Tongue (tissue), 2 donors: ENCODE results near the gene CHST8. TPM values are rescaled to one million over a fixed set of nuclear protein-coding genes. Genes with fewer than 3 reads are reported as not detected.
"Not testable (repeated sequence)": the region's sequence is repeated elsewhere in the genome, so short reads cannot be mapped to it uniquely, and the experiment has no call there.

Experiments
- DNase-seq: peaks from one replicate; pipeline ENCODE4 v3.0.0-alpha.2; 2015
- total RNA-seq: library from RNA; depleted of rRNA; stranded (reverse); fragments of >200 nt; gene quantifications from one replicate; pipeline ENCODE4 v1.2.3, GENCODE V29; 2014

The CHST8 gene
- total RNA-seq, 1 donor from 2014 or later = 0.41 TPM

DNA sequence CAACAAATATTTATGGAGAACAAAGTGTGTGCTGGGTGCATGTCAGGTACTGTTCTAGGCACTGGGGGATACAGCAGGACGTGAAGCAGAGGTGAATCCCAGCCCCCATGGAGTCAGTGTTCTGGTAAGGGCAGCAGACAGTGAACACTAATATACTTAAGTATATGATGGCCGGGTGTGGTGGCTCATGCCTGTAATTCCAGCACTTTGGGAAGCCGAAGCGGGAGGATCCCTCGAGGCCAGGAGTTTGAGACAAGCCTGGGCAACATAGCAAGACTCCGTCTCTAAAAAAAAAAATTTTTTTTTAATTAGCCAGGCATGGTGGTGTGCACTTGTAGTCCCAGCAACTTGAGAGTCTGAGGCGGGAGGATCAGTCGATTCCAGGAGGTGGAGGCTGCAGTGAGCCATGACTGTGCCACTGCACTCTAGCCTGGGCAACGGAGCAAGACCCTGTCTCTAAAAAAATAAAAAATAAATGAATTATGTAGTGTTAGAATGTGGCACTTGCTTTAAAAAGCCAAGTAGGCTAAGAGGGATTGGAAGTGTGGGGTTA is 22.6 kb downstream of the CHST8 start:
- DNase-seq = no peak

DNA sequence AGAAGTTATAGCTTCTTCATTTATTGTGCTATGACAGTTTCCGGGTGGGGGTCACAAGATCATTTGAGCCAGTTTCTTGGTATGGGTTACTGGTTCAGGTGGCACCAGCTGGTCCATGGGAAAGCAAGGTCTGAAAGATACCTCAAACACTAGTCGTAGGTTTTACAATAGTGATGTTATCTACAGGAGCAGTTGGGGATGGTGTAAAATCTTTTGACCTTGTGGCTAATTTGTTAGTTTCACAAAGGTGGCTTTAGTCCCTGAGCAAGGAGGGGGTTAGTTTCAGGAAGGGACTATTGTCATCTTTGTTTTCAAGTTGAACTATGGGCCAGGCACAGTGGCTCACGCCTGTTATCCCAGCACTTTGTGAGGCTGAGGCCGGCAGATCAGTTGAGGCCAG is 24.6 kb downstream of the CHST8 start:
- DNase-seq = no peak

DNA sequence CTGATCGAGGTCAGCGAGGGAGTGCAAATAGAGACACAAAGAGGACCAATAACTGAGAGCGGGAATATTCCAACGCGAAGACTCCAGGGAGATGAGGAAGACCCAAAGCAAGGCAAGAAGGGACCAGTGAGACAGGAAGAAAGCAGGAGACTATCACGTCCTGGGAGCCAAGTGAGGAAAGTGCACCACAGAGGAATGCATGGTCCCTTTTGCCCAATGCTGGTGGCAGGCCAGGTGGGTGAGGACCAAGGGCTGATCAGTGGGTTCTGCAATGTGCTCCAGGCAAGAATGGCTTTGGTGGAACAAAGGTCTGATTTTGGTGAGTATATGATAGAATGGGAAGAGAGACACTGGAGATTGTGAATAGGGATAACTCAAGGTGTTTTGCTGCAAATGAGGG is 25.4 kb downstream of the CHST8 start:
- DNase-seq = no peak

DNA sequence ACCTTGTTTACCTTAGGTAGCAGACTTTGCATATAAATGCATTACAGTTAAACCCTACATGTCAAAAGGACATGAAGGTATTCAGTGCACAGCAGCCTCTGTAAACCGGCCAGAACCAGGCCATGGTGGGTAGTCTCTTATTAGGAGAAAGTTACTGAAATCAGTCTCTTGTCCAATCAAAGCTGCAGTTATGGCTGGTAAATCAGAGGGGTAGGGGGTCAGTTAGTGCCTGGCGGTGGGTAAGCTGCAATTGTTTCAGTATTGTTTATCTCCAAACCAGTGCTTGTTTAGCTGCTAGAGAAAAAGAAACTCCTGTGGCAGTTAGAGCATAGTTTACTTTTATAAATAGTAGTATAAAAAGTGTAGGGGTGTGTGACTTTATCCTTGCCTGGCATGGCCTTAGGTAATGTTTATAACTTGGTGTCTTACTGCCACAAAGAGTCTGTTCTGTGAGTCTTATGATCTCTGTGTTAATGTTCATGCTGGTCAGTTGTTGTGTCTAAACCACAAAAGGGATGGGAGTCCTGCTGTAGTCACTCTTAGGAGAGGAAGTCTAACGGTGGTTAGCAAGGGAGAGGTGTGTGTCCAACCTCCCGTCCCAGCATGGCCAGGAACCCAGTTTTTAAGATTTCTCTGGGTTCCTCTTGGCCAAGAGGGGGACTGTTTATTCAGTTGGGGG is 28.0 kb downstream of the CHST8 start:
- DNase-seq = no peak

DNA sequence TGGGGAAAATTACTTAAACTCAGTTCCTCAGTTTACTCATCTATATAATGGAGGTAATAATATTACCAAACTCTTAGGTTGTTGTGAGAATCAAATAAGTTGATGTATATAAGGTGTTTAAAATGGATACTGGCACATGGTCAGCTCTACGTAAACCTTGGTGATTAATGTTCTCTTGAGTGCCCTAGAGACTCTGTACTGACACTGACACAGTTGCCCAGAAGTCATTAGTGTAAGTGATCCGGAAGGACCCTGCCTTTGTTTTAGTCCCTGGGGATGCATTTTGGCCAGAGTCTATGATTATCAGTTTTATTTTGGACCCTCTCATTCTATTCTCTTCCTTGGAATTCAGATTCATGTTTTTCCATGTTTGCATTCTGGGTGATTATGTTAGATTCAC is 31.9 kb downstream of the CHST8 start:
- no peak for DNase-seq

DNA sequence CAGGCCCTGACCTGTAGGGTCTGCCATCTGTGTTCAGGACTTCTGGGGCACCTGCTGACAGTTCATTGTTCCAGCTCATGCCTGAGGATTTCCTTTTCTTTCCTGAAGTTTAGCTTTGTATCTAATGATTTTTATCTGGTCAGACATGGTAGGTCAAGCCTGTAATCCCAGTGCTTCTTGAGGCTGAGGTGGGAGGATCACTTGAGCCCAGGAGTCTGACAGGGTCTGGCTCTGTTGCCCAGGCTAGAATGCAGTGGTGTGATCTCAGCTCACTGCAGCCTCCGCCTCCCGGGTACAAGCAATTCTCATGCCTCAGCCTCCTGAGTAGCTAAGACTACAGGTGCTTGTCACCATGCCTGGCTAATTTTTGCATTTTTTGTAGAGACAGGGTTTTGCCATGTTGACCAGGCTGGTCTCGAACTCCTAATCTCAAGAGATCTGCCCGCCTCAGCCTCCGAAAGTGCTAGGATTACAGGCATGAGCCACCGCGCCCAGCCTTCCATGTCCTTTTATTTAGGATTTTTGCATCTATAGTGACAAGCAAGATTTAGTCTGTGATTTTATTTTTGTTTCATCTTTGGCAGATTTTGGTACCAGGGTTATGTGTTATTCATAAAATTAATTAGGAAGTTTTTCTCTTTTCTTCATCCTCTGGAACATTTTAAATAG is 33.2 kb downstream of the CHST8 start:
- DNase-seq = no peak

DNA sequence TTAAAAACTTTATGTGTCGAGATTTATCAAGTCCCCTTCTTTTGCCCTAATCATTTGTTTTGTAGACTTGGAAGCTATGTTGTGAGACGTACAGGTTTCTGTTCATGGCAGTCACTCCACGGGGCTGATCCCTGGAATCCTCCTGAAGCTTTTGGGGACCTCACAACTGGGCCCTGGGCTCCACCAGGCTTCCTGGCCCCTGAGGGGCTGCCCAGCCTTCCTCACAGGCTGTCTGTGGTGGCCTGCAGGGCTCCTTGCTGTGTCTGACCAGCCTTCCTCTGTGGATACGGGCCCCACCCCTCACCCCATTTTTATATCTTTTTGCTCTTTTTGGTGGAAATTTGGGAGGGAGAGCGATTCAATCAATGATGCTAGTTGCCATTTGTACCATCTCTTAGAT is 38.1 kb downstream of the CHST8 start:
- no peak for DNase-seq

DNA sequence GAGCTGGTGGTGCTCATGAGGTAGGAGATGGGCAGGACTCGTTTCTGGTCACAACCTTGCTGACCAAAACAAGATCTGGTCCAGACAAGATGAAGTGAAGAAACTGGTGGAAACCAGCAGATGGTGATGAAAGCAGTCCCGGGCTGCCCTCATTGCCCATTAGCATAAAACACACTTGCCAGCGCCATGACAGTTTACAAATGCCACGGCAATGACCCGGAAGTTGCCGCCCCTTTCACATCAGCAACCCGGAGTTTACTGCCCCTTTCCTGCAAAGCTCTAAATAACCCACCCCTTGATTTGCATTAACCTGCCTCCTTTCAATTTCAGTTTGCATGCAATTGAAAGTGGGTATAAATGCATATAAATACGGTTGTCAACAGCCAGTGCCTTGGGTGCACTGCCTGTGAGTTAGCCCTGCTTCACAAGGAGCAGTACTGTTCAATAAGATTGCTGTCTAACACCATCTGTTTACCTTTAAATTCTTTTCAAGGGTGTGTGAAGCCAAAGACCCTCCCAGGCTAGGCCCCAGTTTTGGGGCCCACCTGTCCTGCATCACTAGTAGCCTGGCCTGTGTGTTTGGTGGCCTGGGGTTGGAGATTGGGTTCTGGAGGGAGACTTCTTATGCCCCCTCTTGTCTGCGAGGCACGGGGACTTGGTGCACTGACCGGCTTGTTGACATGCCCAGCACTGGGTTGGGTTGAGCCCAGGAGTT is 38.8 kb downstream of the CHST8 start:
- no peak for DNase-seq

DNA sequence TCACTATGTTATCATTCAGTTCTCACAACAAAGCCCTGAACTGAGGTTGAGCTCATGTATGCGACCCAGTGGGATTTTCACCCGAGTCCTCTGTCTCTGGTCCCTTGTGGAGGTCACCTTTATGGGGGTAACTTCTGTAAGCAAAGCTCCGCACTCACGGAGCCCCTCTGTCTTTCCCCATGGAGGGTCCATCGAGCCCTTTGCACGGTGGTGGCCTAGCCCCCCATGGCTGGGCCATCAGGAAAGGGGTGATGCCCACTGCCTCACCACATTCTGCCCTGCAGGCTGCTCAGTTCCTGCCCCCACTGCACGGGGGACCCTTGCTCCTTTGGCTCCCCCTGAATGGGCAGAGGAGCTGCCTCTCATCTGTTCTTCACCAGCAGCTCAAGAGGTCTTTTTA is 39.6 kb downstream of the CHST8 start:
- no peak for DNase-seq

DNA sequence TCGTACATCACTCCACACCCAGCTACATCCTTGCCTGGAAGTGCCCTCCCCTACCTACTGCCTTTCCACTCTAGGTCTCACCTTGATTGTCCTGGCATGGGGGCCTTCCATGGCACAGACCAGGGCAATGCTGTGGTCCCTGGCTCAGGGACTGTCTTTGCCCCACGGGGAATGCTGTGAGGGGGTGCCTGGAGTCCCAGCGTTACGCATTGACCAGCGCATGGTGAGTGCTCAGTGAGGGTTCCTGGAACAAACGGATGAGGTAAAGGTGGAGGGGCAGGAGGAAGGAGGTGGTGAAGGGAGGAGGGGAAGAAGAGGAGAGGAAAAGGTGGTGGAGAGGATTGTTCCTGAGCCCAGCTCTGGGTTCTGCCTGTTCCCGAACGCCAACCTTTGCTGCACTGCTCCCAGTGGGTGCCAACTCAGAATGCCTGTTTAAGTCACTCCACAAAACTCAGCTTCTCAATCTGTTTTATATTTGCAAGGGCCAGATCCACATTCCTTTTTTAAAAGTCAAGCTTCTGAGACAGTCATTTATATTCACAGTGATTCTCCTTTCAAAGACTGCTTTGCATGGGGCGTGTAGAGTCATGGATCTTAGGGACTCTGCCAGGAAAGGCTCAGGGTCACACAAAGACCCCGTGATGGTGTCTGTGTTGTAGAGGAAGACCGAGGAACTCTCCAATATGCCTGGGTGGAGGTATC is 40.8 kb downstream of the CHST8 start:
- DNase-seq = no peak

DNA sequence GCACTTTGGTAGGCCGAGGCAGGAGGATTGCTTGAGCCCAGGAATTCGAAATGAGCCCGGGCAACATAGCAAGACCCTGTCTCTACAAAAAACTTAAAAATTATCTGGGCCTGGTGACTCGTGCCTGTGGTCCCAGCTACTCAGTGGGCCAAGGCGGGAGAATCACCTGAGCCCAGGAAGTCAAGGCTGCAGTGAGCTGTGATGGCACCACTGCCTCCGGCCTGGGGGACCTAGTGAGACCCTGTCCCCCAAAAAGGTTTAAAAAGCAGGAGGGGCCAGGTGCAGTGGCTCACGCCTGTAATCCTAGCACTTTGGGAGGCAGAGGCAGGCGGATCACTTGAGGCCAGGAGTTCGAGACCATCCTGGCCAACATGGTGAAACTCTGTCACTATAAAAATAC is 41.6 kb downstream of the CHST8 start:
- DNase-seq = not testable (repeated sequence)

DNA sequence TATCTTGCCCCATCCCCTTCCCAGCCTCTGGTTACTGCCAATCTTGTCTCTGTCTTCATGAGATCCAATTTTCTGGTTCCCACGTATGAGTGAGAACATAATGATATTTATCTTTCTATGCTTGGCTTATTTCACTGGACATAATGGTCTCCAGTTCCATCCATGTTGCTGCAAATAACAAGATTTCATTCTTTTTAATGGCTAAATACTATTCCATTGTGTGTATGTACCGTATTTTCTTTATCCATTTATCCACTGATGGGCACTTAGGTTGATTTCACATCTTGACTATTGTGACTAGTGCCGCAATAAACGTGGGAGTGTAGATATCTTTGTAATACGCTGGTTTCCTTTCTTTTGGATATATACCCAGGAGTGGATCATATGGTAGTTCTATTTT is 43.0 kb downstream of the CHST8 start:
- no peak for DNase-seq

DNA sequence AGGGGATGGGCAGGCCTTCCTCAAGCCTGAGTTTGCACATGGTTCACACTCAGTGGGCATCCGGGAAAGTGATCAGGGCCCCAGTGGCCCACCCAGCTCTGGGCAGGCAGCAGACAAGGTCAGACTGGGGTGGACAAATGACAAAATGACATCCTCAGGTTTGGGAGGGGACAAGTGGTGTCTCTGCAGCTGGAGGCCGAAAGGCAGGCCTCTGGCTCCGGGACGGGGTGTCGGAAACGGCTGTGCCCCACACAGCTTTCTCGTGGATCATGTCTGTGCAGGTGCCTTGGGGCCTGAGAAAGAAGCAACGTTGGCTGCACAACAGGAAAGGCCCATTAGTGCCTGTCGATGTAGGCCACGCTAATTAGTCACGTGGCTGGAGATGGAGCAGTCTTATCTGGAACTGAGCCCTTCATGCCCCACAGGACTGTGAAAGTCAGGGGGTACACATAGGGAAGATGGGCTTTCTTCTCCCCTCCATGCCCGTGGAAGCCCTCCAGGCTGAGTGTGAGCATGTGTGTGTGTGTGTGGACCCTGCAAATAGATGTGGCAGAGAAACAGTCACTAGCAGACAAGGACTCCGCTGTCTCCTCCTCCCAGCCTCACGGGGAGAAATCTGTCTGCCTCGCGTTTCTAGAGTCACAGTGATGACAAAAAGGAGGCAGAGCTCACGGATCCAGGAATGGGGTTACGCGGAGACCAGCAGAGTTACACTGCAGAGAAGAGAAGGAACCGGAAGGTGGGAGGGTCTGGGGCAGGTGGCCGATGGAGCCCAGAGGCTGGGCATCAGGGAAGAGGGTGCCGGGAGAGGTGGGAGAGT is 44.2 kb downstream of the CHST8 start:
- no peak for DNase-seq

DNA sequence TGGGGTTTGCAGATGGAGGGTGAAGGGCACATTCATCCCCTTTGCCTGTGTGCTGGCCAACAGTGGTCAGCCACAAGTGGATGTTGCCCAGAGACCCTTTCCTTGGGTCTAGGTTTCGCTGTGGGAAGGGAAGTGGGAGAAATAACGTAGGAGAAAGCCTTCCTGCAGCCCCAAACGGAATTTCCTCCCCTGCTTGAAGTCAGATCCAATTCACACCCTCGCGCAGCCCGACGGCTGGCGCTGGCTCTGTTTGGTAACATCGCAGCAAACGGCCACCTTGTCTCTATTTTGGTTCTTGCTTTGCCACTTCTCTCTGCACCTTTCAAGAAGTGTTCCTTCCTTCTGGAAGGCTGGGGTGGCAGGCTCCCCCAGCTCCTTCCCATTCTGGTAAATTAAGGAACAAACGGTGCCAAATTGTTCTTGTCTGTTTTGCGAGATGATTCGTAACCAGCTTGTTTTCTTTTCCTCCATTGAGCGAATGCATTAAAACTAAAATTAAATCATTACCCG is 45.4 kb downstream of the CHST8 start:
- DNase-seq = no peak

DNA sequence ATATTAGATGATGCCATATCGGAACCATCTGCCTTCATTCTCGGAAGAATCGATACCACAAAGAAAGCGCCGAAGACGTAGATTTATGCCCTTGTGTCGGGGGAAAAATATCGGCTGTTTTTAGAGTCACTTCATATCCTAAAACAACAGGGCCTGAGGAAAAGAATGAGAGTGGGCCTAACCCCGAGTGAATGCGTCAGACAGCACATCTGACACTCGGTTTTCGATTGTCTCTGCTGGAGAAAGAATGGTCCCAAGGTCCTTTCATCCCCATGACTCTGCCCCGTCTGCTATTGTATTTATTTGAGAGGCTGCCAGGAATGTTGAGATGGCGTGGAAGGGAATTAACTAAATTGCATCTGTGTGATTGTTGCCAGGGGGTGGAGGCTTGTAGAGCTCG is 46.1 kb downstream of the CHST8 start:
- DNase-seq = no peak

DNA sequence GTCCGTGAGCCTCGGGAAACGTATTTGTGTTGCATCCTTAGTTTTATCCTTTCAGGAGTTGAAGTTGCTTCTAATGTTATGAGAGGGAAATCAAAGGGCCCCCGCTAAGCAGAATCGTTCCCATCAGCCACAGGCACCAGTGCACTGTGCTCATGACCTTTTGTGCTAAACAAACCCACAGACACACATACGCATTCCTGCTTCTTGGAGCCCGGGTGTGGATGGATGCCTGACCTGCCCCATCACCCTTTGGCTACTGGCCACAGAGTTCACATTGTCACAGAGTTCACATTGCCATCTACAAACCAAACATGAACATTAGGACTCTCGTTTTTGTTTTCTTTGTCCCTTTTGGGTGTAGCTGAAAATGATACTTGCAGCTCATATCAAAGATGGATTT is 47.2 kb downstream of the CHST8 start:
- DNase-seq = no peak

DNA sequence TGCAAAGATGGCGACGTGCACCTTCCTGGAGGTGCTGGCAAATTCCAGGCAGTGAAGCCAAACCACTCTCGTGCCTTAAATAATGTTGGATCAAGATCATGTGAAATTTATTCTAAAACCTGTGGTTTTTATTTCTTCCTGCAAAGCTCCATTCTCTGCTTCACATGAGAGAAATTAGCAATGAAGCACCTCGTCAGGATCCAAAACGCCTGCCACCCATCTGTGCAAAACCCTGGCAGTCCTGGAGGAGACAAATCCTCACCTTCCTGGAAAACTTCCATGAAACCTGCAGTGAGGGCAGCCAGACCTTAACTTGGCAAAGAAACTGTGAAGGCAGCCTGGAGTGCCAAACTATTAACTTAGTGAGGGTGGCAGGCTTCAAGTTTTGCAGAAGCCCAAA is 47.6 kb downstream of the CHST8 start:
- no peak for DNase-seq

DNA sequence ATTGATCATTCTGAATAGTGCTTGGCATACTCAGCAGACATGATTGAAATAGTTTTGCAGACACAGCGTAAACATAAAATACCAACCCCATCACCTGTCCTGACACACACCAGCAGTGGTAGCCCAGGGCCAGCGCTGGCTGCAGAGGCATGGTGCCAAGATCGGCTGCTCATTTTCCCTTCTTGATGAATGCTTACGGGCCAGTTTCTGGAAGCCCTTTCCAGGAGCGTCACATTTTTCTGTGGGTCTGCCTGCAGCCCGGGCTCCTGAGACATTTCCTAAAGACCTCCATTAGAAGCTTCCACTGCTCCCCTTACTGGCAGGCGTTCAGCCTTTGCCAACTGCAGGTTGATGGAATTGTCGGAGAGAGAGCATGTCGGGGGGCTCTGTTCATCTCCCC is 48.6 kb downstream of the CHST8 start:
- no peak for DNase-seq

DNA sequence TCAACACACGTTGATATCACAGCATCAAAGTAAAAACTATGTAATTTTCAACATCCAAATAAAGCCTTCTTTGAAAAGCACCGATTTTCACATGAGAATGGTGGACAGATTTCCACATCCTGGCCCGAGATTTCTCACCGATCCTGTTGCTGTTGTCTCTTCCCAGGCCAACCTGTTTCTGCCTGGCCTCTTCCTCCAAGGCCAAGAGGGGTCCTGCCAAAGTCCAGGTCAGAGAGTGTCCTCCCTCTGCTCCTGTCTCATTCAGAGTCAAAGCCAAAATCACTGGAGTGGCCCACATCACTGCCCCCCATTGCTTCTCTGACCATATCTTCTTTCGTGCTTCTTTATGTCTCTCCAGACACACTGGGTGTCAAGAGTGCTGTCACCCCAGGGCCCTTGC is 49.5 kb downstream of the CHST8 start:
- no peak for DNase-seq

DNA sequence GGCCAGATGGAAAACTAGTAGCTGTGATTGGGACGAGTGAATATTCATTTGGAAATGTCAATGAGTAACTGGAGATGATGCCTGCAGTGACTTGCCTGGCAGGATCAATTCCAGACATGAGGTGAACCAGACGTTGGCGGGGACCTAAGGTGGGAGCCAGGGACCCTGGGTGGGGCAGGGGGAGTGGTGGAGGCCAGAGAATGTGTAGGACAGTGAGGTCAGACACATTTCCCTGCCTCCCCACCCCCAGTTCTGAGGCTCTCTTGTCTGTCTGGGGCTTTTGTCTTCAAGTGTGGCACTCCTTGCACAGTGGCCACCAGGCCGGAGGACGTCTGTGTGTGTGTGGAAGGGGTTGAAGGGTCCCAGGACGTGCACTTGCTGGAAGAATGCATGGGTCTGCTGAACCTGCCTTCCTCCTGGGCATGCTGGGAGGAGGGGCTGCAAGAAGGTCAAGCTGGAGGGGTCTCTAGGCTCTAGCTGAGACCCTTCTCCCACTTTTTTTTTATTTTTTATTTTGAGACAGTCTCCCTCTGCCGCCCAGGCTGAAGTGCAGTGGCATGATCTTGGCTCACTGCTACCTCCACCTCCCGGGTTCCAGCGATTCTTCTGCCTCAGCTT is 51.6 kb downstream of the CHST8 start:
- DNase-seq = no peak

DNA sequence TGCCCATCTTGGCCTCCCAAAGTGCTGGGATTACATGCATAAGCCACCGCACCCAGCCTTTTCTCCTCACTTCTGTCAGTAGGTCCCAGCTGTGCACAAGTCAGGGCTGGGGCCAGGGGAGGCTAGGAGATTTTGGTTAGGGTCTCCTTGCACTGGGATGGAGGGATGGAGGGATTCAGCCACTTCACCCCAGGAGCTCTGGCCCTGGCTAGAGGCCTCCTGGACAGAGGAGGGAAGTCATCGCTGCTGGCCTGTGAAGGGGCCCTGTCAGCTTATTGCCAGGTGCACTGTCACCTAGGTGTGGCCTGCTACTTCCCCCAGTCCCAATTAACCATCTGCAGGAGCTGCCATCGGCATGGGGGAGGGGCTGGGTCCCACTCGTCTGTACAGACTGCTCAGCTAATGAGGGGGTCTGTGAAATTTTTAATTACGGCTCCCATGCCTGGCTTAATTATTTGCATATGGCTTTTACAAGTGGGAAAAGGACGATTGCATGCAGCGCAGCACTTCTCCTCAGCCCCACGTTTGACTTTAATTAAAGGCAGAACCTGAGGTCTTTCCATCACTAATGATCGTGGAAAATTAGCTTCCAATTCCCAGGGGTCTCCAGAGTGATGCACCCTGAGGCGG is 52.4 kb downstream of the CHST8 start:
- no peak for DNase-seq
